Suppressor macrophage treated with lipopolysaccharide for 1 hour (primary cell): Measurements from ENCODE around the gene PRPSAP1.
"Not testable (repeated sequence)": the region's sequence is repeated elsewhere in the genome, so short reads cannot be mapped to it uniquely, and the experiment has no call there.

Experiments used
- DNase-seq, 3 donors: peaks; one replicate each; pipeline ENCODE4 v3.0.0-alpha.2; 2020 to 2022

The PRPSAP1 gene

GRCh38 chr17:76276069-76276431 lies 77.7 kb downstream of the PRPSAP1 start:
- peak in 1 of 3 donors; percentile 13 for DNase-seq

- no peak for DNase-seq
These were observed 78.2 kb downstream of the PRPSAP1 start for GRCh38 chr17:76275382-76276068.

GRCh38 chr17:76274112-76274956 lies 79.4 kb downstream of the PRPSAP1 start:
- DNase-seq: no peak

GRCh38 chr17:76273445-76274111 lies 80.1 kb downstream of the PRPSAP1 start:
- DNase-seq: no peak

GRCh38 chr17:76272541-76273444 lies 80.9 kb downstream of the PRPSAP1 start:
- DNase-seq: peak; percentile 91 to 93 (median 93)

GRCh38 chr17:76271669-76272540 lies 81.8 kb downstream of the PRPSAP1 start:
- DNase-seq: peak; percentile 75 to 89 (median 84)

- DNase-seq: no peak
These were observed 82.7 kb downstream of the PRPSAP1 start for GRCh38 chr17:76270770-76271668.

- DNase-seq: no peak
These were observed 83.6 kb downstream of the PRPSAP1 start for GRCh38 chr17:76270127-76270592.

GRCh38 chr17:76268991-76269981 lies 84.4 kb downstream of the PRPSAP1 start:
- DNase-seq: no peak

- peak; percentile 93 to 94 (median 93) for DNase-seq
These were observed 85.5 kb downstream of the PRPSAP1 start for GRCh38 chr17:76268015-76268749.

- DNase-seq: not testable (repeated sequence)
These were observed 86.1 kb downstream of the PRPSAP1 start for GRCh38 chr17:76267581-76268001.

GRCh38 chr17:76267051-76267576 lies 86.6 kb downstream of the PRPSAP1 start:
- no peak for DNase-seq

- peak in 1 of 3 donors; percentile 54 for DNase-seq
These were observed 87.3 kb downstream of the PRPSAP1 start for GRCh38 chr17:76266244-76266938.

- DNase-seq: peak; percentile 52 to 77 (median 63)
These were observed 88.0 kb downstream of the PRPSAP1 start for GRCh38 chr17:76265624-76266243.

GRCh38 chr17:76264755-76265623 lies 88.7 kb downstream of the PRPSAP1 start, which contains the start of gene UBALD2:
Gene UBALD2 (plus strand): TSS chr17:76265348. CDS start chr17:76265506, 158 bp downstream.
- DNase-seq: peak; percentile 99 to 100 (median 100)

- no peak for DNase-seq
These were observed 89.3 kb downstream of the PRPSAP1 start for GRCh38 chr17:76264425-76264754.
